LHCN-M2 (cell line): Measurements from ENCODE around the gene SPG7. TPM values are rescaled to one million over a fixed set of nuclear protein-coding genes. Genes with fewer than 3 reads are reported as not detected.
"Not testable (repeated sequence)": the region's sequence is repeated elsewhere in the genome, so short reads cannot be mapped to it uniquely, and the experiment has no call there.

ENCODE experiments used
- DNase-seq: peaks from one replicate; pipeline ENCODE4 v3.0.0-alpha.2; 2012; ENCODE audit warnings: low read depth
- polyA plus RNA-seq: library from polyadenylated mRNA; unstranded; fragments of >200 nt; gene quantifications from one replicate; pipeline ENCODE4 v1.2.1, GENCODE V29; 2012; ENCODE audit warnings: missing spikeins
- total RNA-seq: library from RNA; depleted of rRNA; stranded (reverse); fragments of >200 nt; gene quantifications from 2 replicates; pipeline ENCODE4 v1.2.3, GENCODE V29; 2014; rRNA removed

Gene SPG7
- total RNA-seq = 195 and 211 TPM in 2 replicates
- polyA plus RNA-seq = 53.9 TPM

DNA sequence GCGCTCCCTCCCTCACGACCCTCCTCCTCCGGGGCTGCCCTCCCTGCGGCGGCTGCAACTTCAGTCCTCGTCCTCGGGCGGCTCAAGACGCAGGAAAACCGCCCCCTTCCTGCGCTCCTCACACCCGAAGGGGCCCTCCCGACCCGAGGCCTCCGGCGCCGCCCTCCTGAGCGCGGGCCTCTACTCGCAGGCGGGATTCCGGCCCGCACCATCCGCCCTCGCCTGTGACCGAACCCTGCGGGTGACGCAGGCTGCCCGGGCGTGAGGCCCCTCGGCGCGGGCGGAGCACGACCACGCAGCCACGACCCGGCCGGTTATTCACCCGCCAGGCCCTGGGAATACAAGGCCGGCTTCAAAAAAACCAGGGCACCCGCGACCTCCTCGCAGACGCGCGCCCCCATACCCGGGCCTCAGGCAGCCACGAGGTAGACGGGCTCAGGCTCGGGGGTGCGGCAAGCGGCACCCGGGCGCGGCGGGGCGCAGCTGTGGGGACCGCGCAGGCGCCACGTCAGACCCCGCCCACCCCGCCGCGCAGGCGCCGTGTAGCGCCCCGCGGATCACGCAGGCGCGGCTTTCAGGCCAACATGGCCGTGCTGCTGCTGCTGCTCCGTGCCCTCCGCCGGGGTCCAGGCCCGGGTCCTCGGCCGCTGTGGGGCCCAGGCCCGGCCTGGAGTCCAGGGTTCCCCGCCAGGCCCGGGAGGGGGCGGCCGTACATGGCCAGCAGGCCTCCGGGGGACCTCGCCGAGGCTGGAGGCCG, at the start of gene SPG7:
SPG7 (plus strand) TSS at position 570 of the 757 bp plus-strand sequence; CDS start at position 585, 15 bp downstream.
- peak; percentile 78 for DNase-seq

GRCh38 chr16:89458551-89458950, 49.7 kb upstream of the SPG7 start:
- peak; percentile 32 for DNase-seq

- DNase-seq = no peak
These were observed 49.2 kb upstream of the SPG7 start for GRCh38 chr16:89458967-89459366.

- DNase-seq = no peak
These were observed 47.6 kb upstream of the SPG7 start for GRCh38 chr16:89460556-89460955.

DNA sequence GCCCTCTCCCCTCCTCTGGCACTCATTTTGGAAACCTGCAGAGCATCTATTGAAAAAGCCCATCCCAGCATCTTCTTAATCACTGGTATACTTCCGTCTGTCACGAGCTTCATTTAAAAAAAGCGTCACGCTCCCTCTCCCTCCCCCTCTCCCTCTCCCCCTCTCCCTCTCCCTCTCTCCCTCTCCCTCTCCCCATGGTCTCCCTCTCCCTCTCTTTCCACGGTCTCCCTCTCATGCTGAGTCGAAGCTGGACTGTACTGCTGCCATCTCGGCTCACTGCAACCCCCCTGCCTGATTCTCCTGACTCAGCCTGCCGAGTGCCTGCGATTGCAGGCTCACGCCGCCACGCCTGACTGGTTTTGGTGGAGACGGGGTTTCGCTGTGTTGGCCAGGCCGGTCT, 46.3 kb upstream of the SPG7 start:
- not testable (repeated sequence) for DNase-seq

DNA sequence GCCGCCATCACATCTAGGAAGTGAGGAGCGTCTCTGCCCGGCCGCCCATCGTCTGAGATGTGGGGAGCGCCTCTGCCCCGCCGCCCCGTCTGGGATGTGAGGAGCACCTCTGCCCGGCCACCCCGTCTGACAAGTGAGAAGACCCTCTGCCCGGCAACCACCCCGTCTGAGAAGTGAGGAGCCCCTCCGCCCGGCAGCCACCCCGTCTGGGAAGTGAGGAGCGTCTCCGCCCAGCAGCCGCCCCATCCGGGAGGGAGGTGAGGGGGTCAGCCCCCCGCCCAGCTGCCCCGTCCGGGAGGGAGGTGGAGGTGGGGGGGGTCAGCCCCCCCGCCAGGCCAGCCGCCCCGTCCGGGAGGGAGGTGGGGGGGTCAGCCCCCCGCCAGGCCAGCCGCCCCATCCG, 45.6 kb upstream of the SPG7 start:
- not testable (repeated sequence) for DNase-seq

GRCh38 chr16:89463312-89463711, 44.9 kb upstream of the SPG7 start:
- not testable (repeated sequence) for DNase-seq

DNA sequence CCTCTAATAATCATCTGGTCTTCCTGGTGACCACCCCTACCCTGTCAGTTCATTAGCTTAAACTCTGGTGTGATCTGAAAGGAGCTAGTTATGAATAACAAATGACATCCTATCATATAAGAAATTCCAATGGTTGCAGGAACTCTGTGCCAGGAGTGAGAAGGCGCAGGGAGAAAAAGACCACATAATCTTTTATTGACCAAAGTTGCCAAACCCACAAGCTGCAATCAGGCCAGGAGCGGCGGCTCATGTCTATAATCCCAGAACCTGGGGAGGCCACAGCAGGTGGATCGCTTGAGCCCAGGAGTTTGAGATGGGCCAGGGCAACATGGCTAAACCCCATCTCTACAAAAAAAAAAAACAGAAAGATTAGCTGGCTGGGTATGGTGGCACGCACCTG, 41.3 kb upstream of the SPG7 start:
- DNase-seq = no peak

DNA sequence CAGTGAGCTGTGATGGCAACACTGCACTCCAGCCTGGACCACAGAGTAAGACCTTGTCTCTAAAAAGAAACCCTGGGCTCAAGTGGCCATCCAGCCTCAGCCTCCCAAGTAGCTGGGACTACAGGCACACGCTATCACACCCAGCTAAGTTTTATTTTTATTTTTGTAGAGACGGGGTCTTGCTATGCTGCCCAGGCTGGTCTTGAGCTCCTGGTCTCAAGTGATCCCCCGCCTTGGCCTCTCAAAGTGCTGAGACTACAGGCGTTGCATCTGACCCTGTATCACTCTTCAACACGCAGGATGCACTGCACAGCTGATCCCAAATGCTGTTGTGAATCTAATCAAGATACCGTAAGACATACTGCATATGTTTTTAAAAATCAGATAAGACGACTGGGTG, 40.8 kb upstream of the SPG7 start:
- no peak for DNase-seq

DNA sequence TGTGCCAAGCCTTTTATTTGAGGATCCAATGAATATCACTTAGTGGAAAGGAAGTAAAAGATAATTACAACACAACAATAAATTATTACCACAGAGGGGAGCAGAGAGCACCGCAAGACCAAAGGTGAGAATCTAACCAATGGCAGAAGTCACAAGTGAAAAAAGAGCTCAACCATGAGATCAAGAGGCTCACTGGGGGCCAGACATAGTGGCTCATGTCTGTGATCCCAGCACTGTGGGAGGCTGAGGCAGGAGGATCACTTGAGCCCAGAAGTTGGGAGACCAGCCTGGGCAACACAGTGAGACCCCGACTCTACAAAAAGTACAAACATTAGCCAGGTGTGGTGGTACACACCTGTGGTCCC, 35.5 kb upstream of the SPG7 start:
- DNase-seq = no peak

GRCh38 chr16:89473136-89473712, 35.0 kb upstream of the SPG7 start:
- DNase-seq = peak; percentile 70

GRCh38 chr16:89473791-89474414, 34.3 kb upstream of the SPG7 start:
- no peak for DNase-seq

- DNase-seq = no peak
These were observed 33.1 kb upstream of the SPG7 start for GRCh38 chr16:89475144-89475543.

- DNase-seq = no peak
These were observed 31.8 kb upstream of the SPG7 start for GRCh38 chr16:89476379-89476778.

DNA sequence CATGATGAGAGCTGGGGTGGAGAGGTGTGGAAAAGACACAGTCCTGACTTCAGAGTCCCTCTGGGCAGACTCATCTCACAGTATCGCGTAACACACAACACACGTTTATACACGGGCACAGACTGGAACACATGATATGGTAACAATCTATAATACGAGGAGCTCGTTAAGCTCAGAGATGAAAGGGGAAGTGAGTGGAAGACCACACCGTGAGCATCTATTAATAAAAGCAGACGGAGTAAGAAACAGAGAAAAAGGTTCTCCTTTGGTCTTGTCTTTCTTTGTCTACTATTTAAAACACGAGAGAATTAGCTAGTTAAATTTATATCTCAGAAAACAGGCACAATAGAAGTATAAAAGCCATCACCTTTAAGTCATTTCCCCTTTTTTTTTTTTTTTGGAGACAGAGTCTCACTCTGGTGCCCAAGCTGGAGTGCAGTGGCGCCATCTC, 31.4 kb upstream of the SPG7 start:
- DNase-seq = no peak

DNA sequence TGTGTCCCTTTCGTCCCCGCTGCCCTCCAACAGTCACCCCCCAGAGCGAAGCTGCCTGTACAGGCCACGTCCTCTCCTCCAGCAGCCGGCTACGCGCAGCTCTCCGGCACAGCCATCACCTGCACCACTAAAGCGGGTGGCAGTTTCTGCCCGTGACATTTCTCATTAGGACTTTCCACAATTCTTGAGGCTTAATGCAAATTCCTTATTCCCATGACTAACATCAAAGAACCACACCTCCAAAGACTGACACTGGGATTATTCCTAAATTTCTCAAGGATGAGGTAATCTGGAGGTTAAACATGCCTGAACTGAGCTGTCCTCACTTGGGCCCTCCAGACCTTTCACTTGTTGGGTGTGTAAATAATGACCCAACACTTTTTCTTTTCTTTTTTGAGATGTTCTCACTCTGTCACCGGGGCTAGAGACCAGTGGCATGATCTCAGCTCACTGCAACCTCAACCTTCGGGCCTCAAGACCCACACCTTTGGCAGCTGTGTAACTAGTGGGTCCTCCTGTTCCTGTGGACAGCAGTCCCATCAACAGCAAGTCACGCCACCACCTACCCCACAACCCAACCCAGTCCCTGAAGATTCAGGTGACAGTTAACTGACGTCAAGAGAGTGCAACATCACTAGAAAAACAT, 29.5 kb upstream of the SPG7 start:
- DNase-seq = peak; percentile 51

DNA sequence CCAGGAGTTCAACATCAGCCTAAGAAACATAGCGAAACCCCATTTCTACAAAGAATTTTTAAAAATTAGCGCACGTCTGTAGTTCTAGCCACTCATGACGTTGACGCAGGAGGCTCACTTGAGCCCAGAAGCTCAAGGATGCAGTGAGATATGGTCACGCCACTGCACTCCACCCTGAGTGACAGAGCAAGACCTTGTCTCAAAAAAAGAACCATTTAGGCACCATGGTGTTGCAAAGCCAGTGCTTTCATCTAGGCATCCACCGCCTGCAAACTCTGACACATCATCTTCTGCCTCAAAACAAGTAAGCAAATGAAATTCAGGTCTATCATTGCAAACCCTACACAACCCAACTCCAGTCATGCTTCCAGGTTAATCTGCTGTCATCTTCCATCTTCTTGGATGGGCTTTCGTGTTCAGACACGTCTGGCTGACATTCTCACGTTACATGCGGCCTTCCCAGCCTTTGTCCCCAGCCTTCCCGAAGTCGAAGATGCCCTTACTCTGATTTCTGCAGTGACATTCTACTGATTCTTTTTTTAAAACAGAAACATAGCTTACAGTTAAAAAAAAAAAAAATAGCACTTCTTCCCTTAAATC, 26.7 kb upstream of the SPG7 start:
- no peak for DNase-seq

- no peak for DNase-seq
These were observed 25.9 kb upstream of the SPG7 start for GRCh38 chr16:89482150-89482816.

GRCh38 chr16:89482817-89483205, 25.4 kb upstream of the SPG7 start:
- DNase-seq = no peak

DNA sequence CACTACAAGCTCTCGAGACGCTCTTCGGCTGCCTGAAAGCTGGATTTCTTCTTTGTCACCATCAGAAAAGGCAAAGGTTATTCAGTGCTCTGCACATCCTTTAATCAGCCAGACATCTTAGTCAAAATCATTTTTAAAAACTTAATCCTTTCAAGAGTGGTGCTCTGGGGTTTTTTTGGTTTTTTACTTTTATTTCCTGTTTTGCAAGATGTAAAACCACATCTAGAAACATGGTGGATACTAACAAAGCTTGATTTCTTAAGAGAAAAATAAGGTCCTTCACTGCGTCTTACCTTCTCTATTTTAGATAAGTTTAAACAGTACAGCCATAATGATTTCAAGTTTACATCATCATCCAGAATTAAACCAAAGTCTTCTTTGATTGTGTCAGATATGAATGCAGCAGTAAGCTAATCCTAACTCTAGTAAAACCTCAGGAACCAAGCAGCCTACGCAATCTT, 24.1 kb upstream of the SPG7 start:
- DNase-seq = no peak
